Nephron (organoid): ENCODE measurements around the gene GASK1B.

Source experiments
- H3K27ac Mint-ChIP-seq, 3 experiments: 2 replicates each; pipeline ENCODE4 v1.8.0; 2020; ENCODE audit warnings: mixed read lengths in 3 of 3, mild to moderate bottlenecking in 2 of 3, moderate library complexity in 1 of 3
- H3K27me3 Mint-ChIP-seq: 2 replicates; pipeline ENCODE4 v1.8.0; 2021; ENCODE audit warnings: low read depth, mild to moderate bottlenecking, moderate library complexity, mixed read lengths
- H3K36me3 Mint-ChIP-seq: 2 replicates; pipeline ENCODE4 v1.8.0; 2020; ENCODE audit warnings: low read depth, mixed read lengths
- H3K4me1 Mint-ChIP-seq: 2 replicates; pipeline ENCODE4 v1.8.0; 2020; ENCODE audit warnings: mixed read lengths
- H3K4me3 Mint-ChIP-seq, 3 experiments: 2 replicates each; pipeline ENCODE4 v1.8.0; 2020; ENCODE audit warnings: mild to moderate bottlenecking in 3 of 3, mixed read lengths in 3 of 3, moderate library complexity in 2 of 3
- H3K9me3 Mint-ChIP-seq: 2 replicates; pipeline ENCODE4 v1.8.0; 2020; ENCODE audit warnings: mixed read lengths
- TF ChIP-seq, protein P1 (sequence below), 3 experiments: fragments of 200-600 bp; sonication (generic); IDR thresholded peaks; one replicate each; pipeline ENCODE4 v1.5.0; 2021; ENCODE audit warnings: antibody characterized with exemption in 3 of 3; ENCODE audit not compliant: unreplicated experiment in 3 of 3

The GASK1B gene

GRCh38 chr4:158202481-158202880 lies 29.7 kb upstream of the GASK1B start:
- TF ChIP-seq, protein P1, sequence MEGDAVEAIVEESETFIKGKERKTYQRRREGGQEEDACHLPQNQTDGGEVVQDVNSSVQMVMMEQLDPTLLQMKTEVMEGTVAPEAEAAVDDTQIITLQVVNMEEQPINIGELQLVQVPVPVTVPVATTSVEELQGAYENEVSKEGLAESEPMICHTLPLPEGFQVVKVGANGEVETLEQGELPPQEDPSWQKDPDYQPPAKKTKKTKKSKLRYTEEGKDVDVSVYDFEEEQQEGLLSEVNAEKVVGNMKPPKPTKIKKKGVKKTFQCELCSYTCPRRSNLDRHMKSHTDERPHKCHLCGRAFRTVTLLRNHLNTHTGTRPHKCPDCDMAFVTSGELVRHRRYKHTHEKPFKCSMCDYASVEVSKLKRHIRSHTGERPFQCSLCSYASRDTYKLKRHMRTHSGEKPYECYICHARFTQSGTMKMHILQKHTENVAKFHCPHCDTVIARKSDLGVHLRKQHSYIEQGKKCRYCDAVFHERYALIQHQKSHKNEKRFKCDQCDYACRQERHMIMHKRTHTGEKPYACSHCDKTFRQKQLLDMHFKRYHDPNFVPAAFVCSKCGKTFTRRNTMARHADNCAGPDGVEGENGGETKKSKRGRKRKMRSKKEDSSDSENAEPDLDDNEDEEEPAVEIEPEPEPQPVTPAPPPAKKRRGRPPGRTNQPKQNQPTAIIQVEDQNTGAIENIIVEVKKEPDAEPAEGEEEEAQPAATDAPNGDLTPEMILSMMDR (IDR thresholded peaks at IDR 0.05; ENCODE audit: unreplicated experiment in 3 of 3): no peak
- H3K36me3 Mint-ChIP-seq: no peaks in the 10 kb centered on the region
- no peaks in the 10 kb centered on the region for H3K4me1 Mint-ChIP-seq
- H3K9me3 Mint-ChIP-seq: no peaks in the 10 kb centered on the region
- H3K27ac Mint-ChIP-seq: no peak overlapping the region
- no peak overlapping the region for H3K4me3 Mint-ChIP-seq
- H3K27me3 Mint-ChIP-seq: no peaks in the 10 kb centered on the region

GRCh38 chr4:158201876-158202275 lies 29.1 kb upstream of the GASK1B start:
- Mint-ChIP-seq H3K27ac (no peak overlapping the region), H3K4me3 (no peak overlapping the region), H3K4me1 (no peaks in the 10 kb centered on the region), H3K27me3 (no peaks in the 10 kb centered on the region), H3K36me3 (no peaks in the 10 kb centered on the region), H3K9me3 (no peaks in the 10 kb centered on the region)
- TF ChIP-seq, protein P1 (IDR thresholded peaks at IDR 0.05; ENCODE audit: unreplicated experiment in 3 of 3): no peak

DNA sequence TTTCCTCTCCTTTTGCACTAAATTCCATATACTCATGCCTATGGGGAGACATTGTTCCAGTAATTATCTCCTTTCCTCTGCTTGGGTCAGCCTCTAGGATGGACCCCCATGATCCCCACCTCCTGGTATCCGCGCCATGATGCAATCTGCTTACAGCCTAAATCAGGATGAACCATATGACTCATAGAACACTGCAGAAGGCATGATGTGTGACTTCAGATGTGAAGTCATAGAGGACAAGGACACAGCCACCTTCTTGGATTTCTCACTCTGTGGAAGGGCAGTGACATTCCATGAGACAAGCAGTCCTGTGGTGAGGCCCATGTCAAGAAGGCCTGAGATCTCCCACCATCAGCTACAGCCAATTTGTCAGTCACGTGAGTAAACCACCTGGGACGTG lies 28.5 kb upstream of the GASK1B start:
- Mint-ChIP-seq H3K27me3 (no peaks in the 10 kb centered on the region), H3K4me3 (no peak overlapping the region), H3K36me3 (no peaks in the 10 kb centered on the region), H3K27ac (no peak overlapping the region), H3K4me1 (no peaks in the 10 kb centered on the region), H3K9me3 (no peaks in the 10 kb centered on the region)
- TF ChIP-seq, protein P1 (IDR thresholded peaks at IDR 0.05; ENCODE audit: unreplicated experiment in 3 of 3): no peak

DNA sequence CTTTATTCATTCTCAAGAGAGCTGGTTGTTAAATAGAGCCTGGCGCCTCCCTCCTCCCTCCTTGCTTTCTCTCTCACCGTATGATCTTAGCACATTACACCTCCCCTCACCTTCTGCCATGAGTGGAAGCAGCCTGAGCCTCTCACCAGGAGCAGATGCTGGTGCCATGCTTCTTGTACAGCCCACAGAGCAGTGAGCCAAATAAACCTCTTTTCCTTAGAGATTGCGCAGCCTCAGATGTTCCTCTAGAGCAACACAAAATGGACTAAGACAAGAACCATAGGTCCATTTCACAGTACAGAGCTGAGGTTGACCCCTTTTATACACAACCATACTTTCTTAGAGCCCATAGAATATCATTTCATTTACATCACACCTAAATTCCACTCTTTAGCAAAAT lies 27.4 kb upstream of the GASK1B start:
- Mint-ChIP-seq H3K36me3 (no peaks in the 10 kb centered on the region), H3K27ac (no peak overlapping the region), H3K4me3 (no peak overlapping the region), H3K4me1 (no peaks in the 10 kb centered on the region), H3K9me3 (no peaks in the 10 kb centered on the region), H3K27me3 (no peaks in the 10 kb centered on the region)
- TF ChIP-seq, protein P1 (IDR thresholded peaks at IDR 0.05; ENCODE audit: unreplicated experiment in 3 of 3): no peak

DNA sequence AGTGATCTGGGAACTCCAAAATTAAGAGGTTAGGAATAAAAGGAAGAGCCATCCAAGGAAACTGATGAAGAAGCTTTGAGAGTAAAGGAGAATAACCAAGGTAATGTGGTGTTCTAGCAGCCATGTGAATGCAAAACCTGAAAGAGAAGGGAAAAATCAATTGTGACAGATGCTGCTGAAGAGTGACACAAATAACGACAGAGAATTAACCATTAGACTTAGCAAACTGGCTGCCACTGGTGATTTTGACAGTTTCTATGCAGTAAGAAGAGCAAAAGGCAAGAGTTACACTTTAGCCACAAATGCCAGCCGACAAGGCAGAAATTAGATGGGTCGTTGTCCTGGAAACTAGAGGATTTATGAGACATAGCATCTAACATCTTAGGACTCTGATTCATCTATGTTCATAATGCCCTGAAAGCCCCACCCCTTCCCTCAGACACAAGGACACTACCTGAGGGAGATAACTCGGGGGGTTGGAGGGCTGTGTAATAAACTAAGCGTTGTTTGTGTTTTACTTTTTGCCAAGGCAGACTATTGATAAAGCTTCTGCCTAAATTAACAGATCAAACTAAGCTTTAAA lies 24.5 kb upstream of the GASK1B start:
- Mint-ChIP-seq H3K4me1 (no peaks in the 10 kb centered on the region), H3K27me3 (no peaks in the 10 kb centered on the region), H3K36me3 (no peaks in the 10 kb centered on the region), H3K27ac (no peak overlapping the region), H3K4me3 (no peak overlapping the region), H3K9me3 (no peaks in the 10 kb centered on the region)
- TF ChIP-seq, protein P1 (IDR thresholded peaks at IDR 0.05; ENCODE audit: unreplicated experiment in 3 of 3): no peak

- Mint-ChIP-seq H3K4me1 (no peaks in the 10 kb centered on the region), H3K27ac (no peak overlapping the region), H3K36me3 (no peaks in the 10 kb centered on the region), H3K27me3 (no peaks in the 10 kb centered on the region), H3K9me3 (no peaks in the 10 kb centered on the region), H3K4me3 (no peak overlapping the region)
- TF ChIP-seq, protein P1 (IDR thresholded peaks at IDR 0.05; ENCODE audit: unreplicated experiment in 3 of 3): no peak
Measured at GRCh38 chr4:158195297-158195696, 22.5 kb upstream of the GASK1B start.
